Mesenchymal stem cell (in vitro differentiated cells and primary cell): ENCODE results near the gene LEUTX.

Experiments used
- DNase-seq: peaks from one replicate; pipeline ENCODE4 v3.0.0-alpha.2; 2013
- H2AFZ ChIP-seq: one replicate; pipeline ENCODE4 v1.6.1; 2013; ENCODE audit warnings: low read depth, mild to moderate bottlenecking, control low read depth, inconsistent platforms, low read length, moderate library complexity
- H2AK5ac ChIP-seq: 2 replicates; pipeline ENCODE4 v1.6.1; 2013; ENCODE audit warnings: low read length, moderate library complexity, mild to moderate bottlenecking, inconsistent platforms; ENCODE audit not compliant: severe bottlenecking
- H2BK120ac ChIP-seq: one replicate; pipeline ENCODE4 v1.6.1; 2013; ENCODE audit warnings: low read depth, mild to moderate bottlenecking, inconsistent platforms, low read length, moderate library complexity
- H2BK12ac ChIP-seq, 2 experiments: one replicate each; pipeline ENCODE4 v1.6.1; 2013; ENCODE audit warnings: inconsistent platforms in 2 of 2, low read length in 2 of 2, mild to moderate bottlenecking in 2 of 2, moderate library complexity in 2 of 2, control low read depth in 1 of 2
- H2BK15ac ChIP-seq: one replicate; pipeline ENCODE4 v1.6.1; 2013; ENCODE audit warnings: mild to moderate bottlenecking, low read depth, inconsistent platforms; ENCODE audit not compliant: poor library complexity, severe bottlenecking
- H2BK5ac ChIP-seq: 2 replicates; pipeline ENCODE4 v1.6.1; 2013; ENCODE audit warnings: low read depth, mild to moderate bottlenecking, low read length, control low read depth, inconsistent platforms; ENCODE audit not compliant: poor library complexity, severe bottlenecking
- H3K14ac ChIP-seq, 2 experiments: one replicate each; pipeline ENCODE4 v1.6.1; 2013; ENCODE audit warnings: inconsistent platforms in 2 of 2, low read length in 2 of 2, control low read depth in 1 of 2, mild to moderate bottlenecking in 1 of 2, moderate library complexity in 1 of 2
- H3K18ac ChIP-seq, 2 experiments: one replicate each; pipeline ENCODE4 v1.6.1; 2013; ENCODE audit warnings: inconsistent platforms in 2 of 2, low read length in 2 of 2, control low read depth in 1 of 2, low read depth in 1 of 2, mild to moderate bottlenecking in 1 of 2
- H3K23ac ChIP-seq, 2 experiments: one replicate each; pipeline ENCODE4 v1.6.1; 2013; ENCODE audit warnings: inconsistent platforms in 2 of 2, low read length in 2 of 2, mild to moderate bottlenecking in 2 of 2, moderate library complexity in 2 of 2, control low read depth in 1 of 2
- H3K27ac ChIP-seq: 2 replicates; pipeline ENCODE4 v1.5.1; 2013; ENCODE audit warnings: mild to moderate bottlenecking, moderate library complexity, low read length, control low read depth, inconsistent platforms; ENCODE audit not compliant: poor library complexity, severe bottlenecking
- H3K27me3 ChIP-seq, 2 experiments: 2 replicates each; pipeline versions ENCODE4 v1.6.1 to v1.7.0; 2013; ENCODE audit warnings: low read length in 2 of 2, mild to moderate bottlenecking in 2 of 2, moderate library complexity in 2 of 2, control low read depth in 1 of 2, inconsistent platforms in 1 of 2; ENCODE audit not compliant: control insufficient read depth in 1 of 2, insufficient read depth in 1 of 2
- H3K36me3 ChIP-seq, 2 experiments: 2 replicates each; pipeline versions ENCODE4 v1.6.1 to v1.7.0; 2013; ENCODE audit warnings: low read length in 2 of 2, control low read depth in 1 of 2, inconsistent platforms in 1 of 2, low read depth in 1 of 2, mild to moderate bottlenecking in 1 of 2; ENCODE audit not compliant: insufficient read depth in 2 of 2, control insufficient read depth in 1 of 2
- H3K4ac ChIP-seq, 2 experiments: one replicate each; pipeline ENCODE4 v1.6.1; 2013; ENCODE audit warnings: inconsistent platforms in 2 of 2, low read length in 2 of 2, mild to moderate bottlenecking in 2 of 2, moderate library complexity in 2 of 2, control low read depth in 1 of 2, low read depth in 1 of 2
- H3K4me1 ChIP-seq: 2 replicates; pipeline ENCODE4 v1.6.1; 2013; ENCODE audit warnings: low read depth, low read length, control low read depth; ENCODE audit not compliant: control insufficient read depth, insufficient read depth
- H3K4me2 ChIP-seq: 2 replicates; pipeline ENCODE4 v1.6.1; 2013; ENCODE audit warnings: low read length, mild to moderate bottlenecking, inconsistent platforms; ENCODE audit not compliant: poor library complexity, severe bottlenecking
- H3K4me3 ChIP-seq, 2 experiments: 2 replicates each; pipeline versions ENCODE4 v1.5.1 to v1.7.0; 2013; ENCODE audit warnings: low read length in 2 of 2, mild to moderate bottlenecking in 2 of 2, control low read depth in 1 of 2, low read depth in 1 of 2; ENCODE audit not compliant: insufficient read depth in 1 of 2
- H3K79me1 ChIP-seq: replicated peaks from 2 replicates; pipeline ENCODE4 v1.6.1; 2013; ENCODE audit warnings: mild to moderate bottlenecking, control low read depth, low read length, inconsistent platforms; ENCODE audit not compliant: poor library complexity, severe bottlenecking
- H3K9ac ChIP-seq: 2 replicates; pipeline ENCODE4 v1.7.0; 2013; ENCODE audit warnings: mild to moderate bottlenecking, low read length, moderate library complexity
- H3K9me3 ChIP-seq: 2 replicates; pipeline ENCODE4 v1.7.0; 2013; ENCODE audit warnings: mild to moderate bottlenecking, low read length; ENCODE audit not compliant: control insufficient read depth
- H4K8ac ChIP-seq: one replicate; pipeline ENCODE4 v1.6.1; 2013; ENCODE audit warnings: inconsistent platforms, mild to moderate bottlenecking, low read length, moderate library complexity
- H4K91ac ChIP-seq: one replicate; pipeline ENCODE4 v1.6.1; 2013; ENCODE audit warnings: mild to moderate bottlenecking, low read length, inconsistent platforms
- WGBS: methylation state at CpG from one replicate; pipeline ENCODE4 v1.1.7; 2013; ENCODE audit warnings: mixed read lengths; 5-methylcytosine and 5-hydroxymethylcytosine counted together

Gene LEUTX

DNA sequence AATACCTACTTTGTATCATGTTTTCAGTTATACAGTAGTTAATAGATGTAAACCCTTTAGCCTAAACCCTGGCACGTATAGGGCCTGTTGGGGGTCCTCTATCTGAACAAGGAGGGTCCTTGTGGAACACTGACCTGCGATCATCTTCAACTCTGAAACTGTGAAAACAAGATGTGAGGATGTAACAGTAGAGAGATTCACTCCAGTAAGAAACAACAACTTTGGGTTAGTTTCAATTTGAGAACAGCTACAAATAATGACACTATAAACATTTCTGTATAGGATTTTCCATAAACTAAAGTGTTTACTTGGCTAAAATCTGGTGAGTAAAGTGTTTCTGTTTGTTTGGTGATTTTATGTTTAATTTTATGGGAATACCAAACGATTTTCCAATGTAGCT is 43.0 kb upstream of the LEUTX start:
- H2BK5ac ChIP-seq: no peak overlapping the region
- H2BK120ac ChIP-seq: no peak overlapping the region
- H3K4me3 ChIP-seq: no peak overlapping the region
- H3K18ac ChIP-seq: no peak overlapping the region
- H2AK5ac ChIP-seq: no peak overlapping the region
- H4K91ac ChIP-seq: no peak overlapping the region
- no peak overlapping the region for H2AFZ ChIP-seq
- H4K8ac ChIP-seq: no peak overlapping the region
- H2BK15ac ChIP-seq: no peak overlapping the region
- H3K9me3 ChIP-seq: no peaks in the 10 kb centered on the region
- 71% methylated on average over 1 of the region's 3 CpGs for WGBS
- no peak for DNase-seq
- H3K9ac ChIP-seq: no peak overlapping the region
- no peak overlapping the region for H3K23ac ChIP-seq
- H3K36me3 ChIP-seq: no peaks in the 10 kb centered on the region
- no peaks in the 10 kb centered on the region for H3K4me1 ChIP-seq
- H2BK12ac ChIP-seq: no peak overlapping the region
- H3K27me3 ChIP-seq: peaks cover 7 to 21% of the 10 kb centered on the region in 2 experiments
- no peak overlapping the region for H3K4me2 ChIP-seq
- no peaks in the 10 kb centered on the region for H3K79me1 ChIP-seq
- no peak overlapping the region for H3K4ac ChIP-seq
- no peak overlapping the region for H3K14ac ChIP-seq
- no peak overlapping the region for H3K27ac ChIP-seq

DNA sequence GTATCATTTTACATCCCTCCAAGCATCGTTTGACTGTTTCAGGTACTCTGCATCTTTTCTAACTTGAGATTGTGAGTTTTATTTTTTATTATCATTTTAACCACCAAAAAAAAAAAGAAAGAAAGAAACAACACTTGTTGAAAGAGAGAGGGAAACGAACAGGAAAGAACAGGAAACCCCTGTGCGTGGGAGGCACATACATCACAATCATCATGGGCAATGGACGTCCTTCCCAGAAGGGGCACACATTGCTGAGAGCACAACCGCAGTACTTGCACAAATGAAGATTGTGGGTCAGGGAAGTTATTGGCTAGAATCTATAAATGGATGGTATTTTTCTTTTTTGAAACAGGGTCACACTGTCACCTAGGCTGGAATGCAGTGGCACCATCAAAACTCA is 42.6 kb upstream of the LEUTX start:
- H4K8ac ChIP-seq: no peak overlapping the region
- no peak overlapping the region for H3K4me3 ChIP-seq
- H2BK5ac ChIP-seq: no peak overlapping the region
- no peak overlapping the region for H3K4ac ChIP-seq
- H3K9me3 ChIP-seq: no peaks in the 10 kb centered on the region
- H3K27ac ChIP-seq: no peak overlapping the region
- H2AFZ ChIP-seq: no peak overlapping the region
- H2BK12ac ChIP-seq: no peak overlapping the region
- H3K18ac ChIP-seq: no peak overlapping the region
- H3K9ac ChIP-seq: no peak overlapping the region
- no peak overlapping the region for H4K91ac ChIP-seq
- H2AK5ac ChIP-seq: no peak overlapping the region
- 66% methylated on average over 4 of the region's 5 CpGs for WGBS
- H3K14ac ChIP-seq: no peak overlapping the region
- H3K27me3 ChIP-seq: peaks cover 7 to 21% of the 10 kb centered on the region in 2 experiments
- DNase-seq: no peak
- no peaks in the 10 kb centered on the region for H3K4me1 ChIP-seq
- no peak overlapping the region for H3K23ac ChIP-seq
- H3K79me1 ChIP-seq: no peaks in the 10 kb centered on the region
- H3K36me3 ChIP-seq: no peaks in the 10 kb centered on the region
- no peak overlapping the region for H2BK15ac ChIP-seq
- H3K4me2 ChIP-seq: no peak overlapping the region
- H2BK120ac ChIP-seq: no peak overlapping the region

DNA sequence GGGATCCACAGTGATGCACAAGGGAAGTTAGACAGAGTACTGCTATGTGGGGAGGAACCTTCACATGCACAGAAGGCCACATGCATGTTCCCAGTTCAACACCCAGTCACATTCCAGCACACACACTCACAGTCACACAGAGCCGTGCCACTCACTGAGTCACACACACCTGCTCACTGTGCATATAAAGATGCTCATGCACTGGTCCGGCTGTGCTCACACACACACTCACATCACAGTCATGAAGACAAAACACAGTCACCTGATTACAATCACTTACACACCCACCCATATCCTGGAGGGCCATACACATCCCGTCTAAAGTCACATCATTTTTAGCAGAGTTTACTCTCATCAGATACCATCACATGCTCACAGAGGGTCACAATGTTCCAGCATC is 41.3 kb upstream of the LEUTX start:
- Histone ChIP-seq H3K79me1 (no peaks in the 10 kb centered on the region), H3K27ac (no peak overlapping the region), H2BK12ac (no peak overlapping the region), H2BK120ac (no peak overlapping the region), H3K36me3 (no peaks in the 10 kb centered on the region), H3K4me1 (no peaks in the 10 kb centered on the region), H4K91ac (no peak overlapping the region), H4K8ac (no peak overlapping the region), H3K18ac (no peak overlapping the region), H3K4ac (no peak overlapping the region), H2BK15ac (no peak overlapping the region), H3K27me3 (peaks cover 4 to 21% of the 10 kb centered on the region in 2 experiments), H2AK5ac (no peak overlapping the region), H3K4me2 (no peak overlapping the region), H3K9me3 (no peaks in the 10 kb centered on the region), H2AFZ (no peak overlapping the region), H2BK5ac (no peak overlapping the region), H3K4me3 (no peak overlapping the region), H3K9ac (no peak overlapping the region), H3K23ac (no peak overlapping the region), H3K14ac (no peak overlapping the region)
- DNase-seq: no peak
- 81% methylated on average over 3 of the region's 3 CpGs for WGBS

DNA sequence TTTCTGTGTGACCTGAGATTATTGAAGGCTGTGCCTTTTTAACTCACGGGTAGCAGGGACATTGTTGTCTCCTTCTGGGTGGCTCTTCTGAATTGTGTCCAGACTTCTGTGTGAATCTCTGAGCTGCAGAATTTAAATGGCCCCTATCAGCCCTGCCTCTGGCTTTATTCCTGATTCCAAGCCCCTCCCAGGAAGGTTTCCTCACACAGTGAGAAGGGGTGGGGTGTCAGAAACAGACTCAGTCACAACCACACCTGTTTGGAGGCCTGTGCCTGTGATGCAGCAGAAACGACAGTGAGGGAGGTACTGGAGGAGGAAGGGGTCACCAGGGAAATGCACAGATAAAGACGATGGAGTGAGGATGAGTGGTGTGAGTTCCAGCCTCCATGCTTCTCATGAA is 40.8 kb upstream of the LEUTX start, which contains the start of gene CLC:
Gene CLC (minus strand): TSS at position 139 of the 400 bp plus-strand sequence. CDS start 77 bp downstream, at position 62.
- WGBS: 33% methylated on average over 3 of the region's 3 CpGs
- Histone ChIP-seq H3K14ac (no peak within 1 kb of the TSS), H4K8ac (no peak within 1 kb of the TSS), H2BK15ac (no peak within 1 kb of the TSS), H4K91ac (no peak within 1 kb of the TSS), H2AK5ac (no peak within 1 kb of the TSS), H2BK120ac (no peak within 1 kb of the TSS), H3K4ac (no peak within 1 kb of the TSS), H3K18ac (no peak within 1 kb of the TSS), H3K4me2 (no peak within 1 kb of the TSS), H3K36me3 (no peaks in the 10 kb centered on the region), H2BK12ac (no peak within 1 kb of the TSS), H3K27me3 (peaks cover 4 to 21% of the 10 kb centered on the region in 2 experiments), H3K4me1 (no peaks in the 10 kb centered on the region), H3K4me3 (no peak within 1 kb of the TSS), H2AFZ (no peak within 1 kb of the TSS), H3K27ac (no peak within 1 kb of the TSS), H3K79me1 (no peaks in the 10 kb centered on the region), H3K9ac (no peak within 1 kb of the TSS), H2BK5ac (no peak within 1 kb of the TSS), H3K9me3 (no peaks in the 10 kb centered on the region), H3K23ac (no peak within 1 kb of the TSS)
- DNase-seq: no peak
